Right renal pelvis (tissue), 4 donors: Measurements from ENCODE around the gene FBXO30. TPM values are rescaled to one million over a fixed set of nuclear protein-coding genes. Genes with fewer than 3 reads are reported as not detected.

Experiments
- DNase-seq, 4 donors: peaks; one replicate each; pipeline ENCODE4 v3.0.0-alpha.2; 2013; ENCODE audit warnings: low read depth in 4 of 4, low spot score in 3 of 4, missing footprints in 1 of 4
- polyA plus RNA-seq, 4 donors: library from polyadenylated mRNA; unstranded; fragments of 120-200 nt; gene quantifications; one replicate each; pipeline ENCODE4 v1.2.1, GENCODE V29; 2013; ENCODE audit not compliant: insufficient read length in 4 of 4

Gene FBXO30
- polyA plus RNA-seq, 4 donors: 11.1 to 15.4 (median 13.5) TPM

DNA sequence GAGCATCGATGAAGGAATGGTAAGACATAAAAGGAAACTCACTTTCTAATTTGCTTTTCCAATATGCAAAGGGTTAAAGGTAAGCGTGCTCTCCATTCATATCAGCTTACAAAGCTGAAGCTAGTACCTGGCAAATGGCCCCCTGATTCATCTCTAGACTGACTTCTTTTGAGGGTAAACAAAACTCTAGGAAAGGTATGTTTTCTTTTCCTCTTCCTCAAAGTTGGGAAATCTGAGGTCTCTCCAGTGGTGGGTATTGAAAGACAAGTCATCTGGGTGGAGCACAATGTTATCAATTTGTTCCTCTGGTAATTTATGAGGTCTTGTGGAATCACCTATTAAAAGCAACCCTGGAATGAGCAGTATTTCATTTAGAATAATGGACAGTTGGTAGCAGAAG is 7.9 kb upstream of the FBXO30 start:
- no peak for DNase-seq

DNA sequence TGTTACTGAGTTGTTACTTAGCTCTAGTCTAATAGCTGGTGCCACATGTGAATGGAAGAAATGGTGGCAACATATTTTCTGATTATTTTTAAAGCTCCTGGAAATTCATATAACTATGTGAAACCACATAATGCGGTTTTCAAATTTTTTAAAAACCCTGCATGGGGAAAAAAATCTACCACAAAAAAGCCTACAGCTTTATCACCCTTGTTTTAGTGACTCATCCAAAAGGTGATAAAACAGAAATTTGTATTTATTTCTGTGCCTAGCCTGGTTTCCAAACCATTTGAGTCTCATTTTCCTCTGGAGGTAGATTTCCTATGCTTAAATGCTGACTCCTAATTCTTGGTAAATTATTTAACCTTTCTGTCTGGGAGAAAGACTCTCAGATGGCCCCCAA is 5.4 kb upstream of the FBXO30 start:
- no peak for DNase-seq

DNA sequence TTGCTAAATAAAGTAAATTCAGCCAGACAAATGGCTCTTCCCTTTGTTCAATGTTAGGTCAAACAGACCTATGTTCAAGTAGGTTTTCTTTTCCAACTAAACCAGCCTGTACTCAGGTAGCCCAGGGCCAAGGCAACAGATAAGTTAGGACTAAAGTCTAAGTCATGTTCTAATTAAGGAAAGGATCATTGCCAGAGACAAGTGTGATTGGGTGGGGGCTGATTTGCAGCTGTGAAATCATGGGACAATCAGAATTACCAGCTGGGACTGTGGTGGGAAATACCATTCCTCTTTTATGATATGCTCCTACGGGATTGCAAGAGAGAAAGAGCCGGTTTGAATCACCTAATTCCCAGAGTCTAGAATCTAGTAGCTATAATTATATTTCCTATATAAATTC is 4.2 kb upstream of the FBXO30 start:
- no peak for DNase-seq

DNA sequence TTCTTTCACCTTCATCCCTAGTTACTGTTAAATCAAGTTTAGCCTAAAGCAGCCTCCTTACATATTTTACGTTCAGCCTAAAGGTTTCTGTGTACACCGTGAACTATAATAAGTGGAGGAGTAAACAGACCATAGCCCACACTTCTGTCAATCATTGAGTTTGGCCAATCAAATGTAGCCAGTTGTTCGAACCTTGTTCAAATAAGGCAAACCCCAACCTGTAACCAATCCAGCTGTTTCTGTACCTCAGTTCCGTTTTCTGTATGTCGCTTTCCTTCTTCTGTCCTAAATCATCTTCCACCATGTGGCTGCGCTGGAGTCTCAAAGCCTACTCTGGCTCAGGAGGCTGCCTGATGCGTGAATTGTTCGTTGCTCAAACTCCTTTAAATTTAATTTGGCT is 1.8 kb upstream of the FBXO30 start:
- DNase-seq: no peak

GRCh38 chr6:145815309-145816274 is 997 bp upstream of the FBXO30 start:
- DNase-seq: peak in 1 of 4 donors; percentile 22

DNA sequence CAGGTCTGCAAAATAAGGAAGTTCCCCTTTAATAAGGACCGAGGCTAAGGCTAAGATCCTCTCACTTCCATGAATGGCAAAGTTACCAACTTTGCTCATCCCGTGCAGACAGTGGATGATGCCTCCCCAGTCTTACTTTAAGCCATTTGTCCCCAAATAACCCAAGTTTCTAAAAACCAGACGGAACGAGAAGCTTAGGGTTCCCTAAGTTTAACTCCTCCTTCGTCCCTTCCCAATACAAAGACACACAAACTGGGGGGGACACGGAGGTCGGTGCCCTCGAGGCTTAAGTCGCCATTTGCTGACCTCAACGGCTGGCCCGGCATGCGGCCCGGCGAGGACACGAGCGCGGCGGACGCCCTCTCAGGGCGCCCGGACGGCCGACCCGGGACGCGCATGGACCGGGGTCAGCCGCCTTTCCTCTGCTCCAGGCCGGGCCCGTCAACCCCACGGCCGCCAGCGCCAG is 527 bp downstream of the FBXO30 start:
- peak; percentile 33 to 59 (median 46) for DNase-seq

- DNase-seq: peak in 2 of 4 donors; percentile 14 to 35
Observed at GRCh38 chr6:145813285-145814034, 1.1 kb downstream of the FBXO30 start.

DNA sequence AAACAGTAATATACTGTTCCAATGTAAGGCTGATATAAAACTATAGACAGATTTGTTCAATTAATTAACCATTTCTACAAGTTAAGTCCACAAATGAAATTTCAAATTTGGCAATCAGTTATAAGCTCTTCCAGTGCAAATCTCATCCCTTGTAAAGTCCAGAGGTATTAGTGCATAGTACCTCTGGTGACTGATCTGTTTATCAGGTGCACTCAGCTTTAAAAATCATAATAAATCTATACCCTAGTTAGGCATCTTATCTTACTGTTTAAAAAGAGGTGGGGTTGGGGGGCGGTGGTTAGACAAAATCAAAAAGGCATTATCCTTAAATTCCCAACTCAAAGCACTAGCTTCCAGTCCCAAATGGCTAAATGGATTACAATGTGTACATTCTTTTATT is 2.9 kb downstream of the FBXO30 start:
- DNase-seq: no peak

- no peak for DNase-seq
Observed at GRCh38 chr6:145809785-145810184, 4.8 kb downstream of the FBXO30 start.

DNA sequence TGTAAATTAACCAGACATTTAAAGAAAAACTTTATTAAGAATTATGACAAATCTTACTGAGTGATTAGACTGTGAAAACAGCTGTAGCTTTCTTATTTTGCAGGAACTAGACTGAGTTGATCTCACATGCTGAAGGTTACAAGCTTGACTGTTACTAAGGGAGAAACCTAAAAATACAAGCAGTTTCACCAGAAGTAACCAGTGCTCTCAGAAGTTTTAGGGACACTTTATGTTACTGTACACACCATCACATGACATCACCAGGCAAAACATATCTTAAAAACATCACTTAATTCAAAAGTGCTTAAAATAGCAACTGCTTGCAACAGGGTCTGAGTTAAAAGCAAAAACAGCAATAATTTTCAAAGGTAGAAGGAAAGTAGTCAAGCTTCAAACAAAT is 5.4 kb downstream of the FBXO30 start:
- DNase-seq: no peak

- no peak for DNase-seq
Observed at GRCh38 chr6:145808239-145808638, 6.4 kb downstream of the FBXO30 start.

DNA sequence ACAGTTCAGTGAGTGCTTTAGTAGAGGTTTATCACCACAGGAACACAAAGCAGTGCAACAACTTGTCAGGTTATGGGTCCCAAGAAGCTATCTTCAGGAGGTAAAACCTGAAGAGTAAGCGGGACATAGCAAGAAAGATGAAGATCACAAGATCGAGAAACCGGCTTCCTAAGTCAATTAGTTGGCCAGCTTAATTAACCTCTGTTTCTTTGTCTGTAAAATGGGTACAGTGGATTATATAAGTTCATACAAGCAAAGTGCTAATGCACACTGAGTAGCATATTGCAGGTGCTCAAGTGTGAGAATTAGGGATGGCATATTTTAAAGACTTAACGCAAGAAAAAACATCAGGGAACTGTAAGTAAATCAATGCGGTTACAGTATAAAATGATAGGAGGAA is 12.5 kb downstream of the FBXO30 start:
- no peak for DNase-seq

GRCh38 chr6:145801021-145801420 is 13.6 kb downstream of the FBXO30 start:
- DNase-seq: no peak

GRCh38 chr6:145798530-145798929 is 16.1 kb downstream of the FBXO30 start:
- DNase-seq: no peak

- no peak for DNase-seq
Observed at GRCh38 chr6:145789443-145789842, 25.2 kb downstream of the FBXO30 start.

DNA sequence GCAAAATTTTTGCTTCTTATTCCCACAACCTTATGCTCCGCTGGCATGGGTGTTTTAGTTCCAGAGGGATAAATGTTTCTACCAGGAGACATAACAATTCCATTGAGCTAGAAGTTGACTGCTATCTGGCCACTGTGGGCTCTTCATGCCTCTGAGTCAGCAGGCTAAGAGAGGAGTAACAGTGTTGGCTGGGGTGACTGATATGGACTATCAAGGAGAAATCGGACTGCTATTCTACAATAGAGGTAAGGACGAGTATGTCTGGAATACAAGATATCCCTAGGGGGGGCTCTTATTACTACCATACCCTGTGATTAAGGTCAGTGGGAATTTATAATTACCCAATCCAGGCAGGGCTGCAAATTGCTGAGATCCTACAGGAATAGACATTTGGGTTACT is 26.9 kb downstream of the FBXO30 start:
- DNase-seq: no peak

- DNase-seq: no peak
Observed at GRCh38 chr6:145784683-145785082, 29.9 kb downstream of the FBXO30 start.

DNA sequence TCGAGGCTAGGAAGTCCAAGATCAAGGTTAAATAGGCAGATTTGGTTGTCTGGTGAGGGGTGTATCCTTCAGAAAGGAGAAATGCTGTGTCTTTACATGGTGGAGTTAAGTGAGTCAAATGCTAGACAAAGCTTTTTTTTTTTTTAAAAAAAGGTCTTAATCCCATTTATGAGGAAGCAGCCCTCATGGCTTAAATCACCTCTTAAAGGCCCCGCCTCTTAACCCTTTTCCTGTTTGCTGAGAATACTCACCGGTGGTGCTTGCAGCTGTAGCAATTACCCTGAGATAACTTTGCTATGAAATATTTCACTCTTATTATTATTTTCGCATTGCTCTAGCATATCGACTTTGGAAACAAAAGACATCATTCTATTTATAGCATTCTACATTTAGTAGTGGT is 30.8 kb downstream of the FBXO30 start:
- DNase-seq: no peak

DNA sequence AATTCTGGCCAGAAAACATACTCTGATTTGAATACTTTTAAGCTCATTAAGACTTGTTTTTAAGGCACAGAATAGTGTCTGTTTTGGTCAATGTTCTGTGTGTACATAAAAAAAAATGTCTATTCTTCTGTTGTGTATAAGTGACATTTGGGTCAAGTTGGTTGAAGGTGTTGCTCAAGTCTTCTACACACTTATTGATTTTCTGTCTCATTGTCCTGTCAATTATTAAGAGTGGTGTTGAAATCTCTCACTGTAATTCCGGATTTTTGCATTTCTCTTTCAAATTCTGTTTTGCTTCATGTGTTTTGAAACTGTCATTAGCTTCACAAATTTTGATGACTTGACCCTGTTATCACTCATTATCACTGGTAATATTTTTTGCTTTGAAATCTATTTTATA is 41.7 kb downstream of the FBXO30 start:
- DNase-seq: no peak

- DNase-seq: no peak
Observed at GRCh38 chr6:145765449-145765848, 49.1 kb downstream of the FBXO30 start.

- DNase-seq: no peak
Observed at GRCh38 chr6:145763742-145764141, 50.9 kb downstream of the FBXO30 start.

DNA sequence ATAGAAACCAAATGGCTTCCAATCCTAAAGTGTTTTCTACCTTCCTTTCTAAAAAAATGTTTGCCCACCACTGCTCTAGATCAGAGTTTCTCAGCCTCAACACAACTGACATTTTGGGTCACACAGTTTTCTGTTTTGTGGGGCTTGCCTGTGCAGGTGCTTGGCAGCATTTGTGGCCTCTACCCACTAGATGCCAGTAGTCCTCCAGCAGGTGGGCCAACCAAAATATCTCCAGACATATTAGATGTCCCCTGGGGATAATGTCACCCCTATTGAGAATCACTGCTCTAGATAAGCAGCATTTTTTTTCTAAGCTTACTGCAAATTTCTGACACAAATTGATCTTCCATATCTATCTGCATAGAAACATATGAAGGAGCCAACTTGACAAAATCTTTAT is 53.0 kb downstream of the FBXO30 start:
- no peak for DNase-seq
